H1 (cell line): ENCODE measurements around the gene DCP1A. TPM values are rescaled to one million over a fixed set of nuclear protein-coding genes. Genes with fewer than 3 reads are reported as not detected.

Experiments used
- ATF3 ChIP-seq: IDR thresholded peaks from 2 replicates; pipeline ENCODE4 v1.6.1; 2011; ENCODE audit warnings: low read depth, mild to moderate bottlenecking, low read length; ENCODE audit not compliant: insufficient read depth
- SP2 ChIP-seq: IDR thresholded peaks from 2 replicates; pipeline ENCODE4 v1.6.1; 2012; ENCODE audit warnings: mild to moderate bottlenecking, low read length, inconsistent platforms
- polyA plus RNA-seq, 7 experiments: library from polyadenylated mRNA; depleted of rRNA in 3 of 7; stranded (reverse) in 5 of 7; unstranded in 2 of 7; fragments of >200 nt in 5 of 7; fragments of 200-250 nt in 2 of 7; gene quantifications; 1 replicate in 5 of 7; 2 replicates in 1 of 7; 4 replicates in 1 of 7; pipeline versions ENCODE4 v1.2.1 to v1.2.3, GENCODE V29; 2011 to 2013; ENCODE audit warnings: missing spikeins in 2 of 7, mixed read lengths in 2 of 7
- total RNA-seq: library from RNA; stranded (reverse); fragmentation: NEBNext Ultra II Directional; extraction: Animal tissue kit (Norgen Biotek cat#: 25700); gene quantifications from 2 replicates; pipeline ENCODE4 v1.2.1, GENCODE V29; 2021

The DCP1A gene
- total and polyA plus RNA-seq, 2 of the 8 experiments (the other 6 are each of a cell fraction or from before 2014, with no cell fraction given), result 13.2 to 15.9 TPM

GRCh38 chr3:53260286-53260785 lies 87.0 kb downstream of the DCP1A start (continued):
- TF ChIP-seq ATF3 (no peak), SP2 (no peak)
